ENCODE results near the gene ENSA.
"Not testable (repeated sequence)": the region's sequence is repeated elsewhere in the genome, so short reads cannot be mapped to it uniquely, and the experiment has no call there.

Gene ENSA

DNA sequence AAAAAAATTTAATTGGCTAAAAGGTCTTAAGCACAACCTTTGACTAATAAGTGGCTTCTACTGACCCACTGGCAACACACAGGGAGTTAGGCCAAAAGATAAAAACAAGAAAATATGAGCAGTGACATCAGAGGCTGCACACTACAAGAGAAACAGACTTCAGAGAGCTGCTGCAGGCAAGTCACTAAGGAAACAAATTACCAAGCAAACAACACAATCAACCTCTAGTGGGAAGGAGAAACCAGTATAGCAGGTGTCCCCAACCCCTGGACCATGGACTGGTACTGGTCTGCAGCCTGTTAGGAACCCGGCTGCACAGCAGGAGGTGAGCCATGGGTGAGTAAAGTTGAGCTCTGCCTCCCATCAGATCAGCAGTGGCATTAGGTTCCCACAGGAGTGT, 20.8 kb upstream of the ENSA start:
- no peak for DNase-seq (ENCODE audit: low spot score)
- TF ChIP-seq, protein P1, sequence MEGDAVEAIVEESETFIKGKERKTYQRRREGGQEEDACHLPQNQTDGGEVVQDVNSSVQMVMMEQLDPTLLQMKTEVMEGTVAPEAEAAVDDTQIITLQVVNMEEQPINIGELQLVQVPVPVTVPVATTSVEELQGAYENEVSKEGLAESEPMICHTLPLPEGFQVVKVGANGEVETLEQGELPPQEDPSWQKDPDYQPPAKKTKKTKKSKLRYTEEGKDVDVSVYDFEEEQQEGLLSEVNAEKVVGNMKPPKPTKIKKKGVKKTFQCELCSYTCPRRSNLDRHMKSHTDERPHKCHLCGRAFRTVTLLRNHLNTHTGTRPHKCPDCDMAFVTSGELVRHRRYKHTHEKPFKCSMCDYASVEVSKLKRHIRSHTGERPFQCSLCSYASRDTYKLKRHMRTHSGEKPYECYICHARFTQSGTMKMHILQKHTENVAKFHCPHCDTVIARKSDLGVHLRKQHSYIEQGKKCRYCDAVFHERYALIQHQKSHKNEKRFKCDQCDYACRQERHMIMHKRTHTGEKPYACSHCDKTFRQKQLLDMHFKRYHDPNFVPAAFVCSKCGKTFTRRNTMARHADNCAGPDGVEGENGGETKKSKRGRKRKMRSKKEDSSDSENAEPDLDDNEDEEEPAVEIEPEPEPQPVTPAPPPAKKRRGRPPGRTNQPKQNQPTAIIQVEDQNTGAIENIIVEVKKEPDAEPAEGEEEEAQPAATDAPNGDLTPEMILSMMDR (IDR thresholded peaks at IDR 0.05; ENCODE audit: extremely low read depth, missing control alignments), result no peak

DNA sequence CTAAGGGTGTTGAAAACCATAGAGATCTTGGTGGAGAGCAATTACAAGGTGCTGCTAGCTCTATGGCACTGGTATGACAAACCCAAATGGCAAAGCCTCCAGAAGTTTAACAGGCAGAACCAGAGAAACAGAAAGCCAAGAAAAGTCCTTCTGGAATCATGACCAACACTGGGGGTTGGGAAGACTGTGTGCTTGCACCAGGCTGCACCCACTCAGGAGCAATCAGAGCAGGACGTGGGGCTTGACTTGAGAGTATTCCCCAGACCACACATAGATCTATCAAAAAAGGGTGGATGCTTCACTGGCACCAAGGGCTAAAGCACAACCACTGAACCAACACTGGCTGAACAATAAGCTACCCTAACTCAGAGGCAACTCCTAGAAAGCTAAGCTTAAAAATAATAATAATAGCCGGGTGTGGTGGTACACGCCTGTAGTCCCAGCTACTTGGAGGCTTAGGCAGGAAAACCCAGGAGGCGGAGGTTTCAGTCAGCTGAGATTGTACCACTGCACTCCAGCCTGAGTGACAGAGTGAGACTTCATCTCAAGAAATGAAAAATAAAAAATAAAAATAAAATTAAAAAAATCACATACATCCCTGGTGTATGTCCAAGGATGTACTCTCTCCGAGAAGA, 20.1 kb upstream of the ENSA start:
- DNase-seq (ENCODE audit: low spot score), result no peak
- TF ChIP-seq, protein P1 (IDR thresholded peaks at IDR 0.05; ENCODE audit: extremely low read depth, missing control alignments), result no peak

DNA sequence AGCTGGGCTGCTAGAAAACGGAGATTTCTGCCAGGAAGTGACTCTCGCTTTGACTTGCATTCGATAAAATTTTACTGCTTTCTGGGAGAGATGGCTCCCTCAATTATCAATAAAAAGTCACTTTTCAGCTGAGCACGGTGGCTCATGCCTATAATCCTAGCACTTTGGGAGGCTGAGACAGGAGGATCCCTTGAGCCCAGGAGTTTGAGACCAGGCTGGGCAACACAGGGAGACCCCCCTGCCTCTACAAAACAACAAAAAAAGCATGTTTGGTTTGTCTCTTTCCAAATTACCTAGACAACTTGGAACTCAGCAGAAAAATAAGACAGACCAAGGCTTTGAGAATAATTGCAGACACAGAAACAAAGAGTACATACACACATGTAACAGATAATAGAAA, 12.9 kb upstream of the ENSA start:
- no peak for DNase-seq (ENCODE audit: low spot score)
- TF ChIP-seq, protein P1 (IDR thresholded peaks at IDR 0.05; ENCODE audit: extremely low read depth, missing control alignments), result no peak

DNA sequence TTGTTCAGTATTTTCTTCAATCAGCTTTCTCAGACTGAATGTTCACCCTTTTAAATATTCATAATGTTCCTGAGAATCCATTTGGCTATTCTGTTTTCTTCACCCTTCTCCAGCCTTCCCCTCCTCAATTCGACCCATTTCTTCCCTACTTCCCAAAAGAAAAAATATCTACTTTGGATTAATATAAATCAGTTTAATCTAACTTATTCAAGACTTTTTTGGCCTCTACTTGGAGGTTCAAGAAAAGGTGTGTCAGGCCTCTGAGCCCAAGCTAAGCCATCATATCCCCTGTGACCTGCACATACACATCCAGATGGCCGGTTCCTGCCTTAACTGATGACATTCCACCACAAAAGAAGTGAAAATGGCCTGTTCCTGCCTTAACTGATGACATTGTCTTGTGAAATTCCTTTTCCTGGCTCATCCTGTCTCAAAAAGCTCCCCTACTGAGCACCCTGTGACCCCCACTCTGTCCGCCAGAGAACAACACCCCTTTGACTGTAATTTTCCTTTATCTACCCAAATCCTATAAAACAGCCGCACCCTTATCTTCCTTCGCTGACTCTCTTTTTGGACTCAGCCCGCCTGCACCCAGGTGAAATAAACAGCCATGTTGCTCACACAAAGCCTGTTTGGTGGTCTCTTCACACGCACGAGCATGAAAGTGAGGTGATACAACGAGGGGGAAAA, 11.9 kb upstream of the ENSA start:
- not testable (repeated sequence) for DNase-seq (ENCODE audit: low spot score)

DNA sequence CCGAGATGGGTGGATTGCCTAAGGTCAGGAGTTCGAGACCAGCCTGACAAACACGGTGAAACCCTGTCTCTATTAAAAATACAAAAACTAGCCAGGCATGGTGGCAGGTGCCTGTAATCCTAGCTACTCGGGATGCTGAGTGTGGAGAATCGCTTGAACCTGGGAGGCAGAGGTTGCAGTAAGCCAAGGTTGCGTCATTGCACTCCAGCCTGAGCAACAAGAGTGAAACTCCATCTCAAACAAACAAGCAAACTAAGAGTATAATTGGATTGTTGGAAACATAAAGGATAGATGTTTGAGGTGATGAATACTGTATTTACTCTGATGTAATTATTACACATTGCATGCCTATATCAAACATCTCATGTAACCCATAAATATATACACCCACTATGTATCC, 9.0 kb upstream of the ENSA start:
- DNase-seq (ENCODE audit: low spot score), result not testable (repeated sequence)

DNA sequence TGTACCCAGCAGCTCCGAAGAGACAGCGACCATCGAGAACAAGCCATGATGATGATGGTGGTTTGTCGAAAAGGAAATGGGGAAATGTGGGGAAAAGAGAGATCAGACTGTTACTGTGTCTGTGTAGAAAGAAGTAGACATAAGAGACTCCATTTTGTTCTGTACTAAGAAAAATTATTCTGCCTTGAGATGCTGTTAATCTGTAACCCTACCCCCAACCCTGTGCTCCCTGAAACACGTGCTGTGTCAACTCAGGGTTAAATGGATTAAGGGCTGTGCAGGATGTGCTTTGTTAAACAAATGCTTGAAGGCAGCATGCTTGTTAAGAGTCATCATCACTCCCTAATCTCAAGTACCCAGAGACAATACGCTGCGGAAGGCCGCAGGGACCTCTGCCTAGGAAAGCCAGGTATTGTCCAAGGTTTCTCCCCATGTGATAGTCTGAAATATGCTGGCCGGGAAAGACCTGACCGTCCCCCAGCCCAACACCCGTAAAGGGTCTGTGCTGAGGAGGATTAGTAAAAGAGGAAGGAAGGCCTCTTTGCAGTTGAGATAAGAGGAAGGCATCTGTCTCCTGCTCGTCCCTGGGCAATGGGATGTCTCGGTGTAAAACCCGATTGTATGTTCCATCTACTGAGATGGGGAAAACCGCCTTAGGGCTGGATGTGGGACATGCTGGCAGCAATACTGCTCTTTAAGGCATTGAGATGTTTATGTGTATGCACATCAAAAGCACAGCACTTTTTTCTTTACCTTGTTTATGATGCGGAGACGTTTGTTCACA, 5.6 kb upstream of the ENSA start:
- DNase-seq (ENCODE audit: low spot score), result not testable (repeated sequence)

DNA sequence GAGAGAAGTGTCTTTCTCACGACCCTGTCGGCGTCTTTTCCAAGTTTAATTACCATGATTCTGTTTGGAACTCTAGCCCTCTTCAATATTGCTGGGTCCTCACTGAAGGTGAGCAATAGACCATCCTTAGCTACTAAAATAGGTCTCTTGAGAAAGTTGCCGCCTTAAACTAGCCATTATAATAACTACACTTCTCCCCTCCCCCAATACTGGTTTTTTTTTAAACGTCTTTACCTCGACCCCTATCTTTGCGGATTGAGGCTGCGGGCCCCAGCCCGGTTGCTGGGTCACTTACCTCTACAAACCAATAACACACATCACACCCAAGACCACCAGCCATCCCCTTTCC, 672 bp downstream of the ENSA start:
- TF ChIP-seq, protein P1 (IDR thresholded peaks at IDR 0.05; ENCODE audit: extremely low read depth, missing control alignments), result no peak
- DNase-seq (ENCODE audit: low spot score), result no peak

DNA sequence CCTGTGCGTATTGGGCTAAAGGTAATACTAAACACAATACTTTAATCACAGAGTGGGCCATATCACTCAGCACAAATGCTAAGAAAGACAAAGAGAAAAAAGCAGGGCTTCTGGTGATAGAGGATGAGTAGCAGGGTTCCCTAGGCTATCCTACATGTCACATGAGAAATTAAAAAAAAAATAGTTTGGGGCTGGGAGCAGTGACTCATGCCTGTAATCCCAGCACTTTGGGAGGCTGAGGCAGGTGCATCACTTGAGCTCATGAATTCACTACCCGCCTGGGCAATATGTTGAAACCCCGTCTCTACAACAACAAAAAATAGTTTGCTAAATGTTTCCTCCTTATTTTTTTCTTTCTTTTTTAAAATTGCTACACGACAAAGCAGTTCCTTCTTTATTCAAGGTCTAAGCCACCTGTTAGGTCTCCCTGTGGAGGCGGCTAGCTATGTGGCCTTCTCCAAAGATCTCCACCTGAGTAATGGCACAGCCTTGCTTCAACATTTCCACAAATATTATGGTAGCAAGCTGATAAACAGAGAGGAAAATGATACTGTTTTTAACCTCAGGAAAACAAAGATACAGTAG, 1.5 kb downstream of the ENSA start:
- no peak for DNase-seq (ENCODE audit: low spot score)
- TF ChIP-seq, protein P1 (IDR thresholded peaks at IDR 0.05; ENCODE audit: extremely low read depth, missing control alignments), result no peak

Measured in GM20000 (cell line).